Measurements from ENCODE around the gene MRGPRX3.

GRCh38 chr11:18115360-18116127, 16.8 kb upstream of the MRGPRX3 start:
- TF ChIP-seq CTCF (IDR thresholded peaks at IDR 0.05) = peak; percentile 62 to 78 (median 76)
- no peak for TF ChIP-seq POLR2A (IDR thresholded peaks at IDR 0.05)
- TF ChIP-seq POLR2AphosphoS5 (IDR thresholded peaks at IDR 0.05) = no peak

Measured in prostate gland (tissue), 2 donors.